Endothelial cell of umbilical vein (primary cell): ENCODE measurements around the gene MEPCE. TPM values are rescaled to one million over a fixed set of nuclear protein-coding genes. Genes with fewer than 3 reads are reported as not detected.
"Not testable (repeated sequence)": the region's sequence is repeated elsewhere in the genome, so short reads cannot be mapped to it uniquely, and the experiment has no call there.

Experiments used
- BruUV-seq: library from RNA; stranded (reverse); fragments of 400-500 nt; replicated peaks from 2 replicates; lab custom pipeline; 2021; lab: Mats Ljungman, UMichigan
- CTCF ChIA-PET: fragments of 300-600, 350-600 bp; sonication (Branson Sonifier 250); formaldehyde crosslinking; loops from one replicate; lab custom pipeline; 2021; ENCODE audit warnings: antibody characterized with exemption, inconsistent platforms; lab: Charles Lee
- POLR2A ChIA-PET: fragments of 300-600, 350-600 bp; sonication (Branson Sonifier 250); formaldehyde crosslinking; loops from one replicate; lab custom pipeline; 2021; ENCODE audit warnings: antibody characterized with exemption, inconsistent platforms; lab: Charles Lee
- DNase-seq: peaks from one replicate; pipeline ENCODE4 v3.0.0-alpha.2; 2011; ENCODE audit warnings: low read depth, low spot score
- FAIRE-seq: peaks from 2 replicates; lab custom pipeline; 2011; peaks lifted over from hg19 to GRCh38; lab: Jason Lieb, UNC
- H2AFZ ChIP-seq: 2 replicates; pipeline ENCODE4 v1.6.0; 2012; ENCODE audit warnings: low read depth, low read length, control low read depth, inconsistent platforms
- H3K27ac ChIP-seq: 2 replicates; pipeline ENCODE4 v1.5.1; 2011; ENCODE audit warnings: low read depth, mild to moderate bottlenecking, control low read depth, low read length, moderate library complexity; ENCODE audit not compliant: insufficient read depth
- H3K27me3 ChIP-seq, 2 experiments: 2 replicates each; pipeline versions ENCODE4 v1.6.0 to v1.6.1; 2011; ENCODE audit warnings: low read length in 2 of 2, mixed read lengths in 1 of 2; ENCODE audit not compliant: control insufficient read depth in 2 of 2, insufficient read depth in 2 of 2
- H3K36me3 ChIP-seq, 2 experiments: 2 replicates in 1 of 2; 3 replicates in 1 of 2; pipeline ENCODE4 v1.5.1; 2011; ENCODE audit warnings: low read length in 2 of 2, mild to moderate bottlenecking in 1 of 2, moderate library complexity in 1 of 2; ENCODE audit not compliant: control insufficient read depth in 2 of 2, insufficient read depth in 2 of 2; ENCODE audit errors: extremely low read depth in 1 of 2
- H3K4me1 ChIP-seq: 3 replicates; pipeline ENCODE4 v1.5.1; 2011; ENCODE audit warnings: mild to moderate bottlenecking, low read length; ENCODE audit not compliant: control insufficient read depth, insufficient read depth; ENCODE audit errors: extremely low read depth
- H3K4me2 ChIP-seq: 2 replicates; pipeline ENCODE4 v1.6.1; 2011; ENCODE audit warnings: low read length, control low read depth, mixed read lengths; ENCODE audit not compliant: insufficient read depth
- H3K4me3 ChIP-seq, 3 experiments: fragments of 200-600 bp in 1 of 3; sonication (generic), shearing (Covaris generic) in 1 of 3; replicated peaks in 1 of 3; 2 replicates each; pipeline ENCODE4 v1.5.1; 2011 to 2016; ENCODE audit warnings: control low read depth in 3 of 3, low read length in 3 of 3, mild to moderate bottlenecking in 2 of 3, inconsistent platforms in 1 of 3, low read depth in 1 of 3, moderate library complexity in 1 of 3; ENCODE audit not compliant: insufficient read depth in 1 of 3
- H3K79me2 ChIP-seq: 2 replicates; pipeline ENCODE4 v1.6.0; 2012; ENCODE audit warnings: low read length, inconsistent platforms; ENCODE audit not compliant: control insufficient read depth, insufficient read depth
- H3K9ac ChIP-seq: replicated peaks from 2 replicates; pipeline ENCODE3; 2011; ENCODE audit warnings: low read length, control low read depth; ENCODE audit not compliant: insufficient read depth; ENCODE audit errors: extremely low read depth
- H3K9me1 ChIP-seq: replicated peaks from 3 replicates; pipeline ENCODE4 v1.6.0; 2011; ENCODE audit warnings: mild to moderate bottlenecking, low read length; ENCODE audit not compliant: control insufficient read depth, insufficient read depth; ENCODE audit errors: extremely low read depth
- H3K9me3 ChIP-seq: replicated peaks from 2 replicates; pipeline ENCODE4 v1.5.1; 2012; ENCODE audit warnings: low read length, inconsistent platforms; ENCODE audit not compliant: control insufficient read depth, insufficient read depth
- H4K20me1 ChIP-seq: replicated peaks from 2 replicates; pipeline ENCODE3; 2011; ENCODE audit warnings: mild to moderate bottlenecking, low read length; ENCODE audit not compliant: control insufficient read depth, insufficient read depth; ENCODE audit errors: extremely low read depth
- CTCF ChIP-seq, 2 donors: IDR thresholded peaks; 1 replicate in 1 of 2; 2 replicates in 1 of 2; pipeline ENCODE4 v1.5.1; 2011; ENCODE audit warnings: low read length in 2 of 2, mild to moderate bottlenecking in 2 of 2, moderate library complexity in 2 of 2, control low read depth in 1 of 2, inconsistent platforms in 1 of 2, low read depth in 1 of 2; ENCODE audit not compliant: insufficient read depth in 1 of 2; ENCODE audit errors: extremely low read depth in 1 of 2
- EZH2 ChIP-seq: IDR thresholded peaks from 2 replicates; pipeline ENCODE4 v1.6.1; 2012; ENCODE audit warnings: borderline replicate concordance, low read depth, mild to moderate bottlenecking, moderate library complexity, low read length, inconsistent platforms; ENCODE audit not compliant: severe bottlenecking
- FOS ChIP-seq: IDR thresholded peaks from 2 replicates; pipeline ENCODE4 v1.6.1; 2011; ENCODE audit warnings: mild to moderate bottlenecking, low read length, moderate library complexity, borderline replicate concordance; ENCODE audit not compliant: insufficient read depth
- GATA2 ChIP-seq: IDR thresholded peaks from 2 replicates; pipeline ENCODE4 v1.7.0; 2011; ENCODE audit warnings: low read depth, mild to moderate bottlenecking, moderate library complexity, mixed read lengths, low read length; ENCODE audit not compliant: insufficient read length, insufficient read depth
- JUN ChIP-seq: IDR thresholded peaks from 2 replicates; pipeline ENCODE4 v1.6.1; 2011; ENCODE audit warnings: borderline replicate concordance, low read depth; ENCODE audit not compliant: insufficient read length, insufficient read depth
- MAX ChIP-seq: IDR thresholded peaks from 2 replicates; pipeline ENCODE4 v1.6.1; 2011; ENCODE audit not compliant: insufficient read depth, insufficient read length
- MYC ChIP-seq: IDR thresholded peaks from one replicate; pipeline ENCODE4 v1.6.1; 2011; ENCODE audit warnings: mild to moderate bottlenecking, low read depth, low read length
- POLR2A ChIP-seq: IDR thresholded peaks from 2 replicates; pipeline ENCODE4 v1.6.1; 2012; ENCODE audit warnings: low read depth, mild to moderate bottlenecking, control low read depth, low read length
- POLR2AphosphoS5 ChIP-seq: IDR thresholded peaks from 2 replicates; pipeline ENCODE4 v1.6.1; 2012; ENCODE audit warnings: low read depth, mild to moderate bottlenecking, control low read depth, low read length, moderate library complexity; ENCODE audit not compliant: insufficient read depth
- dilution Hi-C: fragments of 300-500 bp; cut with MboI; formaldehyde crosslinking; loops from one replicate; pipeline ENCODE4 v1.15.0; 2019; ENCODE audit warnings: low sequenced_read_pairs; ENCODE audit not compliant: extremely low pct_ligation_motif_present
- intact Hi-C: fragments of 100-400 bp; cut with micrococcal nuclease; formaldehyde crosslinking; loops from one replicate; pipeline ENCODE4 v1.10.0; 2022
- polyA plus RNA-seq, 4 experiments: library from polyadenylated mRNA; depleted of rRNA in 3 of 4; stranded (reverse) in 3 of 4; unstranded in 1 of 4; fragments of >200 nt; gene quantifications; 2 replicates each; pipeline versions ENCODE4 v1.2.1 to v1.2.3, GENCODE V29; 2011 to 2012; ENCODE audit warnings: missing spikeins in 1 of 4
- total RNA-seq: library from RNA; stranded (reverse); gene quantifications from 2 replicates; pipeline ENCODE4 v1.2.3, GENCODE V29; 2021

The MEPCE gene
- total and polyA plus RNA-seq, 2 donors (not counting 3 experiments of a cell fraction or from before 2014, with no cell fraction given), result 23.3 to 45.8 TPM

- intact Hi-C loops (no loop called here), dilution Hi-C loops (no loop called here)
- no peak overlapping the region for H3K27ac ChIP-seq
- H3K9me1 ChIP-seq, result no peaks in the 10 kb centered on the region
- no TSS peak for BruUV-seq
- peaks cover 6% of the 10 kb centered on the region for H3K4me1 ChIP-seq
- FAIRE-seq, result no peak
- peaks cover 0 to 1% of the 10 kb centered on the region in 2 experiments for H3K27me3 ChIP-seq
- TF ChIP-seq POLR2AphosphoS5 (no peak), POLR2A (no peak), CTCF (IDR thresholded peaks at IDR 0.05; ENCODE audit: extremely low read depth in 1 of 2, insufficient read depth in 1 of 2, low read depth in 1 of 2, low read length in 2 of 2) (no peak), GATA2 (no peak), MAX (no peak), FOS (no peak), EZH2 (no peak), JUN (no peak), MYC (no peak)
- no peak overlapping the region for H2AFZ ChIP-seq
- H3K4me2 ChIP-seq, result no peak overlapping the region
- H3K9me3 ChIP-seq, result no peaks in the 10 kb centered on the region
- ChIA-PET CTCF (interaction anchor here (0.6 kb wide), 1 partner anchor 272 kb away, joined by 3 read pairs; no protein-coding TSS in a partner anchor), POLR2A (no interaction called here)
- H3K4me3 ChIP-seq, result no peak overlapping the region
- no peaks in the 10 kb centered on the region for H4K20me1 ChIP-seq
- H3K36me3 ChIP-seq, result no peaks in the 10 kb centered on the region
- H3K79me2 ChIP-seq, result no peaks in the 10 kb centered on the region
- H3K9ac ChIP-seq, result no peak overlapping the region
- DNase-seq, result no peak
These were observed 49.4 kb upstream of the MEPCE start for GRCh38 chr7:100380196-100380595.

- H3K4me2 ChIP-seq, H3K79me2 ChIP-seq, H3K4me1 ChIP-seq, H3K9me3 ChIP-seq, BruUV-seq, dilution Hi-C loops, intact Hi-C loops, H3K9me1 ChIP-seq, H3K27me3 ChIP-seq, FAIRE-seq, H2AFZ ChIP-seq, H4K20me1 ChIP-seq, H3K9ac ChIP-seq, H3K36me3 ChIP-seq, DNase-seq, H3K4me3 ChIP-seq, H3K27ac ChIP-seq, POLR2A ChIA-PET: not testable (repeated sequence)
- CTCF ChIA-PET, result interaction anchor here (1.4 to 2.9 kb wide), 2 partner anchors 26 to 191 kb away, joined by 3 to 12 read pairs; no protein-coding TSS in a partner anchor
These were observed 47.9 kb upstream of the MEPCE start for GRCh38 chr7:100381531-100382233.
